ENCODE results near the gene HHLA2. TPM values are rescaled to one million over a fixed set of nuclear protein-coding genes. Genes with fewer than 3 reads are reported as not detected.

Gene HHLA2
- total and polyA plus RNA-seq, 2 of the 8 experiments (the other 6 are each of a cell fraction or from before 2014, with no cell fraction given), result not detected

- TF ChIP-seq GTF2F1 (IDR thresholded peaks at IDR 0.05; ENCODE audit: borderline replicate concordance, low read depth, low read length) (no peak), CHD7 (IDR thresholded peaks at IDR 0.05; ENCODE audit: insufficient replicate concordance, low read length) (no peak)
Observed at GRCh38 chr3:108324177-108324576, 27.8 kb downstream of the HHLA2 start (continued).
